GM21737 (cell line): Measurements from ENCODE around the gene ZNF681.
"Not testable (repeated sequence)": the region's sequence is repeated elsewhere in the genome, so short reads cannot be mapped to it uniquely, and the experiment has no call there.

Experiments used
- ATAC-seq: cut with Tn5 transposase; IDR thresholded peaks from one replicate; pipeline ENCODE4 v1.9.1; 2021; ENCODE audit warnings: mild to moderate bottlenecking, moderate library complexity; ENCODE audit not compliant: unreplicated experiment

ZNF681 gene

DNA sequence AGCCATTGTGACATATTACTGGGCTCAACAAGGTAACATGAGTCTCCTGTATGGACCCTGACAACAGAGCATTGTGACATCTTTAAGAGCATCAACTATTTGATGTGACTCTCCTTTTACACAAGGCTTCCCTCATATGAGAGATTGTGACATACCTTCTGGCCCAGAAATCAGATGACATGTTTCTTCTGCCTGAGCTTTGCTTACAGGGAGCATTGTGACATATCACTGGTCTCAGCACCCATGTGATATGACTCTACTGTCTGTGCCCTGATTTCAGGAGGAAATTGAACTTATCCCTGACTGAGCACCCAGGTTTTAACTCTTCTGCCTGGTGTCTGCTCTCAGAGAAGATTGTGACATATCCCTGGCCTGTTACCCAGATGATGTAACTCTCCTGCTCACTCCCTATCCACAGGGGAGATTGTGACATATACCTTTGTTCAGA is 15.9 kb upstream of the ZNF681 start:
- no peak for ATAC-seq

DNA sequence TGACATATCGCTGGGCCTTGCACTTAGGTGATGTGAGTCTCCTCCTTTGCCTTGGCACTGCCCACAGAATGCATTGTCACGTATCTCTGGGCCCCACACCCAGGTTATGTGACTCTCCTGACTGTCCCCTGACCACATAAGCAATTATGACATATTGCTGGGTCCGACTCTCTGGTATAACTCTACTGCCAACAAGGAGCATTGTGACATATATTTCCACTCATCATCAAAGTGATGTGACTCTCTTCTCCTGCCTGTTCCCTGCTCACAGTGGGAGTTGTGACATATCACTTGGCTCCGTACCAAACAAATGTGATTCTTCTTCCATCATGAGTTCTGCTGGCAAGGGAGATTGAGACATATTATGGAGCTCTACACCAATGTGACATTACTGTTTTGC is 15.4 kb upstream of the ZNF681 start:
- no peak for ATAC-seq

DNA sequence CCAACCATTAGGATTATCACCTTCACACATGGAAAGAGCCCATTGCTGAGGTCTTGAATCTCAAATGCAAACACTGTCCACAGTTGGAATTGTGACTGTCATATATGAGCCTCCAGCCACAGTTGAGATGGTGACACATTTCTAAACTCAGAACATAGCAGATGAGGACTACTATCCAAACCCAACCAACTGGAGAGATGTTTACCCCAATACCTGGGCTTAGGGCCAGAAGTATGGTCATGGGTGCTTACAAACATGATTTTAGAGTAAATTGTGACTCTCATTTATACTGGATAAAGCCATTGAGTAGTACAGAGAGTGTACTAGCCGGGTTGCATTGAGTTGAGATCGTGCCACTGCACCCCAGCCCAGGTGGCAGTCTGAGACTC is 14.0 kb upstream of the ZNF681 start:
- no peak for ATAC-seq

DNA sequence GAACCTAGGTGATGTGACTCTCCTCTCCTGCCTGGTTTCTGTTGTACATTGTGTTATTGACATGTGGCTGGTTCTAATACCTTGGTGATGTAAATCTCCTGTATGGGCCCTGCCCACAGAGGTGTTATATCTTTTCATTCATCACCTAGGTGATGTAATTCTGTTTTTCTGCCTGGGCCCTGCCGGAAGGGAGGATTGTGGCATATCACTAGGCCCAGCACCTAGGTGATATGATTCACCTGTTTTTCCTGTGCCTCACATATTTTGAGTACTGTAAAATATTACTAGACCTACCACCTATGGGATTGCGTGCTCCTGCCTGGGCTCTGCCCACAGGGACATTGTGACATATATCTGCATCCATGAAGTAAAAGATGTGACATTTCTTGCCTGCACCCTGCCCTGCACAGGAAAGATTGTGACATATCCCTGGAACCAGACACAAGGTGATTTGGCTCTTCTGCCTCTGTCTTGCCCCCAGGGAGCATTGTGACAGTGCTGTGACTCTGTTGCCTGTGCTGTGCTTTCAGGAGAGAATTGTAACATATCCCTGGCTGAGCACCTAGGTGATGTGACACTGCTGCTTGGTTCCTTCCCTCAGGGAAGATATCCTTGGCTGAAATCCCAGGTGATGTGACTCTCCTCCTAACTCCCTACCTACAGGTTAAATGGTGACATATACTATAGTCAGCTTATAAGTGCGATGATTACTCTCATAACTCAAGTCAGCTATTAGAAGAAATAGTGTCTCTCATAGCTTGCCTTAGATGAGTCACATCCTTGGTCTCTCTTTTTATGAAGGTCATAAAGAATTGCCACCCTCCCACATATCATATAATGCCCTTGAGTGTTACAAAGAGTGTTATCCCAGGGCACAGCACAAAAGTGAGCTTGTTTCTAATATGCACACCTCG is 13.3 kb upstream of the ZNF681 start:
- ATAC-seq = no peak

DNA sequence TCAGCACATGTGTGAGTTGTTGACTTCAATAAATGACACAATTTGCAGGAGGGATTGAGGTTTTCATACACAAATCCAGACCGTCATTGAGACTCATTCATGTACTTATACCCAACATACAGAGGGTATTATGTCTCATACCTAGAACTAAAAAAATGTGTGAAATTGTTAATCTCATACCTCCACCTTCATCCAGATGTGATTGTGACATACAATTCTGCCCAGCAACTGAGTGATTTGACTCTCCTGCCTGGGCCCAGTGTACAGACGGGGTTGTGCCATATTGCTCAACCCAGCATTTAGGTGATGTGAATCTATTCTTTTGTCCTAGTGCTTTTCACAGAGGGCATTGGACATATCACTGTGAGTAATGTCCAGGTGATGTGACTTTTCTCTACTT is 12.6 kb upstream of the ZNF681 start:
- no peak for ATAC-seq

DNA sequence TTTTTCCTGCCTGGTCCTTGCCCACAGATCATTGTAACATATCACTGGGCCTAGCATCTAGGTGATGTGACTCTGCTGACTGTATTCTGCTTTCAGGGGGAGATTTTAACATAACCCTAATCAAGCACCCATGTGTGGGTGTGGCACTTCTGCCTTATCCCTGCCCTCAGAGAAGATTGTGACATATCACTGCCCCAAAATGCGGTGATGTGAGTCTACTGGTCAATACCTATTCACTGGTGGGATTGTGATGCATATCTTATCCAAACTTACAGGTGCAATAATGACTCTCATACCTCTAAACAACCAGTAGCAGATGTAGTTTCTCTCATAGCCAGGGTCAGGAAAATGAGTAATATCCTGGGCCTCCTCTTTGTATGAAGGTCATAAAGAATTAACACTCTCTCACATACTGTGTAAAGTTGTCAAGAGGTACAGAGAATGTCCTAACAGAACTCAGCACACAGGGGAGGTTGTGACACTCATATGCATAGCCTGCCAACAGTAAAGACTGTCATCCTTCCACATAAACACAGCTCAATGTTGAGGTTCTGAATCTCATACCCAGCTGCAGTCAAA is 12.1 kb upstream of the ZNF681 start:
- ATAC-seq = no peak

DNA sequence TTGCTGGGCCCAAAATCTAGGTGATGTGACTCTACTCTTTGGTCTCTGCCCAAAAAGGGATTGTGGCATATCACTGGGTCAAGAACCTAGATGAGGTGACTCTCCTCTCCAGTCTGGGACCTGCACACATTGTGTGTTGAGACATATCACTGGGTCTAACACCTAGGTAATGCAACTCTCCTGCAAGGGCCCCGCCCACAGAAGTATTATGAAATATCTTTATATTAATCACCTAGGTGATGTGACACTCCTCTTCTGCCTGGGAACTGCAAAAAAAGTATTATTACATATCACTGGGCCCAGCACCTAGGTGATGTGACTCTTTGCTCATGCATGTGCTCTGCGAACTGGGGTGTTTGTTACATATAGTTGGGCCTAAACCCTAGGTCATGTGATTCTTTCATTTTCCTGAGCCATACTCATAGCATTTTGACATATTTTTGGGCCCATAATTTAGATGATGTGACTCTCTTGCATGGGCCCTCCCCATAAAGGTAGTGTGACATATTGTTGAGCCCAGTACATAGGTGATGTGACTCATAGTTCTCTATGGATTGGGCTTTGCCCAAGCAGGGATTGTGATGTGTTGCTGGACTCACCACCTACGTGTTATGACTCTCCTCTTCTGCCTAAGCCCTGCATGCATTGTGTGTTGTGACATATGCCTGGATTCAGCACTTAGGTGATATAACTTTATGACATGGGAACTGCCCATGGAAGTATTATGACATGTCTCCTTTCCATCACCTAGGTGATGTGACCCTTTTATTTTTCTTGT is 11.2 kb upstream of the ZNF681 start:
- no peak for ATAC-seq

DNA sequence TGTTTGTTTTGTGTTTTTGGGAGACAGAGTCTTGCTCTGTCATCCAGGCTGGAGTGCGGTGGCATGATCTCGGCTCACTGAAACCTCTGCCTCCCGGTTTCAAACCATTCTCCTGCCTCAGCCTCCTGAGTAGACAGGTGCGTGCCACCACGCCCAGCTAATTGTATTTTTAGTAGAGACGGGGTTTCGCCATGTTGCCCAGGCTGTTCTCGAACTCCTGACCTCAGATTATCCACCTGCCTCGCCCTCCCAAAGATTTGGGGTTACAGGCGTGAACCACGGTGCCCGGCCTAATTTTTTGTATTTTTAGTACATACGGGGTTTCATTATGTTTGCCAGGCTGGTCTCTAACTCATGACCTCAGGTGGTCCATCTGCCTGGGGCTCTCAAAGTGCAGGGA is 8.3 kb upstream of the ZNF681 start:
- no peak for ATAC-seq

DNA sequence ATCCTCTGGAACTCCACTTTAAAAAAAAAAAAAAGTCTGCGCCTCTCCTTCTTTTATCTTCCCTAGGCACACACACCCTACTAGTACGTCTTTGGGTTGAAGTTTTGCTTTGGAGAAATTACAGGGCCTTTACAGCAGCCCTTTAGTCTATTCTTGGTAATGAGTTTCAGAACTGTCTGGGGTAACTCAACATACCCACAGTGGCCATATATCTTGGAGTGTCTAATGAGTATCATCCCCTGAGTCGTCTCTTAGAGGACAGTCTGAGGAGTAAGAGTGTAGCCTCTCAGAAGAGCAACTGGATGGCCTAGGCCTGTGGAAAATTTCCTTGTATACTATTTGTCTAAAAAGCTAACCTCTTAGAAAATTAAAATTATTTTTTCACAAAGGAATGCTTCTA is 6.1 kb upstream of the ZNF681 start:
- no peak for ATAC-seq

DNA sequence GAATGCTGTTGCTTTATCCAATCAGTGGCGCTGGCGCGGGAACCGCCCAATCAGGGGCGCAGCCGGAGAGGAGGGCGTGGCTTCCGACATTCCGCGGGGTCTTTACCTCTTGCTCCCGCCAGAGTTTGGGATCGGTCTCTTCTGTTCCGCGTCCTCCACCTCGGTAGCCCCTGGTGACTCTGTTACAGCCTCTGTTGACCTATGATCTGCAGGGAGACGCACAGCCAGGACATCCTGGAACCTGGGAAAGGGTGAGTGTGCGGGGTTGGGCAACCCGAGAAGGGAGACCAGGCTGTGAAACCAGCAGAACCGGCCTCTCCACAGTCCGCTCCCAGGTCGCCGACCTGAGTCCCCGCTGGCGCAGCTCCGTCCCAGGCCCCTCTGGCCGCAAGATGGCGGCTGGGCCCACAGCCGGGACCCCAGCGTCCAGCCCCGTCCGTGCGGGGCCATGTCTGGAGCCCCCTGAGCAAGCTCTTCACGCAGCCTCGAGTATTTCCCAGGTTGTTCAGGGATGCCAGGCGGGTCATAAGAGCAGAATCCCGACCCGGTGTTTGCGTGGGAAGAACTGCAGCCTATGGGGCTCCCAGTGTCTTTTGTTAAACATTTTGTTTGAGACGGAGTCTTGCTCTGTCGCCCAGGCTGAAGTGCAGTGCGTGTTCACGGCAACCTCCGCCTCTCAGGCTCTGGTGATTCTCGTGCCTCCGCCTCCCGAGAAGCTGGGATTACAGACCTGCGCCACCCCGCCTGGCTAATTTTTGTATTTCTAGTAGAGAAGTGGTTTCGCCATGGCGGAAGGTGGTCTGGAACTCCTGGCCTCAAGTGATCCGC is 4.4 kb upstream of the ZNF681 start:
- ATAC-seq = peak; percentile 69

DNA sequence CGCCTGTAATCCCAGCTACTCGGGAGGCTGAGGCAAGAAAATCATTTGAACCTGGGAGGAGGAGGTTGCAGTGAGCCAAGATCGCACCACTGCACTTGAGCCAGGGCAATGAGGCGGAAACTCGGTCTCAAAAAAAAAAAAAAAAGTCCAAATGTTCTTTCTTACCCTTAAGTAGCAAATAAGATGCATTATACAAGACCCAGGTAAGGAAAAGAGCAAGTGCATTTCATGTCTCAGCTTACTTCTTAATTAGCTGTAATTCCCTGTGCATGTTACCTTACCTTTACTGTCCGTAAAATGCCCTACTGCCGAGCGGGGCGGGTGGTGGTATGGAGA is 3.8 kb upstream of the ZNF681 start:
- ATAC-seq = no peak

DNA sequence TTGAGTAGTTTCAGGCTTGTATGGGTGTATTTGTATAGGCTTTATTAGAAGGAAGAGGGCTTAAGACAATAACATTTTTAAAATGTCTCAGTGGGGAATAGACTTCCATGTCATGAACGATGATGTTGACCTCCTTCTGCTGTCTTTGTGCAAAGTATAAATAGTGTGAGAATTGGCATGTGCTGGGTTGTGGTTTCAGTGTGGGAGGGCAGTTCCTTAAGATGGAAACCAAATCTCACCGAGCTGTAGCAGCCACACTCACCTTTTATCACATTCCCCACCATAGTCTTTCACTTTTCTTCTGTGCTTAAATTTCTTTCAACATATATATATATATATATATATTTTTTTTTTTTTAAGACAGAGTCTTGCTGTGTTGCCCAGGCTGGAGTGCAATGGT is 1.6 kb upstream of the ZNF681 start:
- not testable (repeated sequence) for ATAC-seq

DNA sequence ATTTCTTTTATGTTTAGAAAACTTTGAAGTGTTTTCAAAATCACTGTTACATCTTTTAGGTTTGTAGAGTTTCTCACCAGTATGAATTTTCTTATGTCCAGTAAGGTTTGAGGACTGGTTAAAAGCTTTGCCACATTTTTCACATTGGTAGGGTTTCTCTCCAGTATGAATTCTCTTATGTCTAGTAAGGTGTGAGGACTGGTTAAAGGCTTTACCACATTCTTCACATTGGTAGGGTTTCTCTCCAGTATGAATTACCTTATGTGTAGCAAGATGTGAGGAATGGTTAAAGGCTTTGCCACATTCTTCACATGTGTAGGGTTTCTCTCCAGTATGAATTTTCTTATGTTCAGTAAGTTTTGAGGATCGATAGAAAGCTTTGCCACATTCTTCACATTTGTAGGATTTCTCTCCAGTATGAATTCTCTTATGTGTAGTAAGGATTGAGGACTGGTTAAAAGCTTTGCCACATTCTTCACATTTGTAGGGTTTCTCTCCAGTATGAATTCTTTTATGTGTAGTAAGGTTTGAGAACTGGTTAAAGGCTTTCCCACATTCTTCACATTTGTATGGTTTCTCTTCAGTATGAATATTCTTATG is 15.0 kb downstream of the ZNF681 start:
- not testable (repeated sequence) for ATAC-seq

DNA sequence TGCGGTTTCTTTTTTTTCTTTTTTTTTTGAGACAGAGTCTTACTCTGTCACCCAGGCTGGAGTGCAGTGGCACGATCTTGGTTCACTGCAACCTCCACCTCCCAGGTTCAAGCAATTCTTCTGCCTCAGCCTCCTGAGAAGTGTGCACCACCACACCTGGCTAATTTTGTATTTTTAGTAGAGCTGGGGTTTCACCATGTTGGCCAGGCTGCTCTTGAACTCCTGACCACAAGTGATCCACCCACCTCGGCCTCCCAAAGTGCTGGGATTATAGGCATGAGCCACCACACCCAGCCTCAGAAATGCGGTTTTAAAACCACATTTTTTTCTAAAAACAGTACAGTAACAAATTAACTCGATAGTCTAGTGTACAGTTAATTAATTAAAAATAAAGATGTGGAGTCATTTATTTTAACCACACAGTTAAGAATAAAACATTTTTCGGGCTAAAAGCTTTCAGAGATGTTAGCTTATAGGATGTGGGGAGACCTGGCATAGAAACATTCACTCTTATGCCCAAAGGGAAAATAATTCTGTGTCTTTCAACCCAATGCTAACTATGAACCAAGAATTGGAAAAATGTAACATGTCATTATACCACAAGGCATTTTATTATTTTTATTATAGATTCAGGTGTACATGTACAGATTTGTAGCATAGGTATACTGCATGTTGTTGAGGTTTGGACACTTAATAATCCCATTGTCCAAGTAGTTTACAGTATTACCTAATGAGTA is 27.8 kb downstream of the ZNF681 start:
- ATAC-seq = not testable (repeated sequence)

DNA sequence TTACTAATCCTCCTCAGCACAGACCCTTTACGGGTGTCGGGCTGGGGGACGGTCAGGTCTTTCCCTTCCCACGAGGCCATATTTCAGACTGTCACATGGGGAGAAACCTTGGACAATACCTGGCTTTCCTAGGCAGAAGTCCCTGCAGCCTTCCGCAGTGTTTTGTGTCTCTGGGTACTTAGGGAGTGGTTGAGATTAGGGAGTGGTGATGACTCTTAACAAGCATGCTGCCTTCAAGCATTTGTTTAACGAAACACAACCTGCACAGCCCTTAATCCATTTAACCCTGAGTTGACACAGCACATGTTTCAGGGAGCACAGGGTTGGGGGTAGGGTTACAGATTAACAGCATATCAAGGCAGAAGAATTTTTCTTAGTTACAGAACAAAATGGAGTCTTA is 34.5 kb downstream of the ZNF681 start:
- ATAC-seq = not testable (repeated sequence)

DNA sequence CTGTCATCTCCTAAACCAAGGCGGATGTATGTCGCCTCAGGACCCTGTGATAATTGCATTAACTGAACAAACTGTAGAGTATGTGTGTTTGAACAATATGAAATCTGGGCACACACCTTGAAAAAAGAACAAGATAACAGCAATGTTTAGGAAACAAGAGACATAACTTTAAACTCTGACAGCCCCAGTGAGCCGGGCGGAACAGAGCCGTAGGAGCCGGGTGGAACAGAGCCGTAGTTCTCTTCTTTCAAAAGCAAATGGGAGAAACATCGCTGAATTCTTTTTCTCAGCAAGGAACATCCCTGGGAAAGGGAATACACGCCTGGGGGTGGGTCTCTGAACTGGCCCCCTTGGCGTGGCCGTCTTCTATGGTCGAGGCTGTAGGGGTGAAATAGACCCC is 39.9 kb downstream of the ZNF681 start:
- ATAC-seq = no peak

DNA sequence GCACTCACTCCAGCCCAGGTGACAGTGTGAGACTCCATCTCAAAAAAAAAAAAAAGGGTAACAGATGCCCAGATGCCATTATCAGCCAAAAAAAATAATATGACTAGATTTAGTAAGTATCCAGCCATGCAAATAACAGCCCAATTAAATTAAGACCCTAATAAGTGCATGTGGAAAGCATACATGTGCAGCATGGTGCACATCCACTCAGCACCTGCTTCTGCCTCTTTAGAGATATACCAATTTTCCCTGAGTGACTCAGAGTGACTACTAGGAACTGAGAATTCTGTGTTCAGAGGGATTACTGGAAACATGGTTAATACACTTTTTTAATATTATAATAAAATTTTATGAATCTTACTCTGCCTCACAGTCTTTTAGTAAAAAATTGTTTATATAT is 41.9 kb downstream of the ZNF681 start:
- no peak for ATAC-seq

DNA sequence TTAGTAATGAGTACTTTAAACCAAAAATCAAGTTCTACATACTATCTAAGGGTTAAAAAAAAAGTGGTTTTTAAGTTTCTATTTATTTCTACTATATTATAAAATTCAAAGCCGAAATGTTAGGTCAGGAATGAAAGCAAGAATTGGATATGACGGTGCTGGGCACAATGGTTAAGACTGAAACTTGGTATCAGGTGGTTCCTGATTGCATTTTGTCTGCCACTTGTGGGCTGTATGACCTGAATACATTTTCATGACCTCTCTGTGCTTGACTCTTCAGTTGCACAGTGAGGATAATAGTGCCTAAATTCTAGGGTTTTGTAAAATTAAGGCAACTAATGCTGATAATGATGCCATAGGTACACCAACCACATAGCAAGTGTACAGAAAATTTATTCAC is 49.3 kb downstream of the ZNF681 start:
- no peak for ATAC-seq

DNA sequence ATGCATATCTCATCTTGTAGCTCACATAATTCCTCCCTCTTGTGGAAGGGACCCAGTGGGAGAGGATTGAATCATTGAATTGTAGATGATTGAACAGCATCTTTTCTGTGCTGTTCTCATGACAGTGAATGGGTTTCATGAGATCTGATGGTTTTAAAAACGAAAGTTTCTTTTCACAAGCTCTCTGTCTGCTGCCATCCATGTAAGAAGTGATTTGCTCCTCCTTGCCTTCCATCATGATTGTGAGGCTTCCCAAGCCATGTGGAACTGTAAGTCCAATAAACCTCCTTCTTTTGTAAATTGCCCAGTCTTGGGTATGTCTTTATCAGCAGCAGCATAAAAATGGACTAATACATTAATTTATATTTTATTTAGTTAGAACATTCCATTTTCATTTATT is 52.0 kb downstream of the ZNF681 start:
- ATAC-seq = no peak

DNA sequence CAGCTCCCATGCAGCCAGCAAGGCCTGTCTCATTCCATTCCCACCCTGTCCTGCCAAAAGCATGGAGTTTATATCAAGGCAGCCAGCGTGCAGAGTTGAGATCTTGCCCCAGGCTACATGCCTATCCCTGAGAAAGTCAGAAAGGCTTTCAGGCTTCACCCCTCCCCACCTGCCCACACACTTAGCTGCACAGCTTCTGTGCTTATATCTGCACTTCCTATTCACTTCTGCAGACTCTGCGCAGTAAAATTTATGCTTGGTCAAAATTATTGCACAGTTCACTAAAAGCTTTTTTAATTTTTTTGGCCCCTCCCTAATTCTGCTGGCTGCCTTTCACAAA is 59.2 kb downstream of the ZNF681 start:
- no peak for ATAC-seq
